ENCODE results near the gene NOS3. TPM values are rescaled to one million over a fixed set of nuclear protein-coding genes. Genes with fewer than 3 reads are reported as not detected.

NOS3 gene
- total RNA-seq, 1 experiment from 2014 or later = 0.71 TPM

DNA sequence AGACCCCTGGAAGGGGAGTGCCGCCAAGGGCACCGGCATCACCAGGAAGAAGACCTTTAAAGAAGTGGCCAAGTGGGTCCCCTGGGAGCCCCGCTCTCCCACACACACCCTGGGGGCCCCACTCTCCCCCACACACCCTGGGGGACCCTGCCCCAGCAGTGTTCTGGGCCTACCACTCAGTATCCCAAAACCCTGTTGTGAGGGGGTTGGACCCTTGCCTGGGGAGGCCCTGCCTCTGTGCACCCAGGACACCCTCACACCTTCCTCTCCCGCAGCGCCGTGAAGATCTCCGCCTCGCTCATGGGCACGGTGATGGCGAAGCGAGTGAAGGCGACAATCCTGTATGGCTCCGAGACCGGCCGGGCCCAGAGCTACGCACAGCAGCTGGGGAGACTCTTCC lies 10.7 kb downstream of the NOS3 start:
- Mint-ChIP-seq H3K27ac (ENCODE audit: unreplicated experiment) (no peak overlapping the region), H3K27me3 (ENCODE audit: unreplicated experiment) (peaks cover 24% of the 10 kb centered on the region), H3K9me3 (ENCODE audit: low read depth, unreplicated experiment) (no peaks in the 10 kb centered on the region), H3K4me3 (ENCODE audit: low read depth, unreplicated experiment) (no peak overlapping the region), H3K4me1 (ENCODE audit: low read depth, unreplicated experiment) (peaks cover 9% of the 10 kb centered on the region), H3K36me3 (ENCODE audit: insufficient read depth, unreplicated experiment) (no peaks in the 10 kb centered on the region)
- no peak for DNase-seq
- intact Hi-C loops (cut with micrococcal nuclease; ENCODE audit: unreplicated experiment) = loop anchor here (10.0 kb wide), 1 partner anchor 227 kb away; no protein-coding TSS in a partner anchor
- TF ChIP-seq, protein P1, sequence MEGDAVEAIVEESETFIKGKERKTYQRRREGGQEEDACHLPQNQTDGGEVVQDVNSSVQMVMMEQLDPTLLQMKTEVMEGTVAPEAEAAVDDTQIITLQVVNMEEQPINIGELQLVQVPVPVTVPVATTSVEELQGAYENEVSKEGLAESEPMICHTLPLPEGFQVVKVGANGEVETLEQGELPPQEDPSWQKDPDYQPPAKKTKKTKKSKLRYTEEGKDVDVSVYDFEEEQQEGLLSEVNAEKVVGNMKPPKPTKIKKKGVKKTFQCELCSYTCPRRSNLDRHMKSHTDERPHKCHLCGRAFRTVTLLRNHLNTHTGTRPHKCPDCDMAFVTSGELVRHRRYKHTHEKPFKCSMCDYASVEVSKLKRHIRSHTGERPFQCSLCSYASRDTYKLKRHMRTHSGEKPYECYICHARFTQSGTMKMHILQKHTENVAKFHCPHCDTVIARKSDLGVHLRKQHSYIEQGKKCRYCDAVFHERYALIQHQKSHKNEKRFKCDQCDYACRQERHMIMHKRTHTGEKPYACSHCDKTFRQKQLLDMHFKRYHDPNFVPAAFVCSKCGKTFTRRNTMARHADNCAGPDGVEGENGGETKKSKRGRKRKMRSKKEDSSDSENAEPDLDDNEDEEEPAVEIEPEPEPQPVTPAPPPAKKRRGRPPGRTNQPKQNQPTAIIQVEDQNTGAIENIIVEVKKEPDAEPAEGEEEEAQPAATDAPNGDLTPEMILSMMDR (IDR thresholded peaks at IDR 0.05; ENCODE audit: unreplicated experiment) = no peak
- BruUV-seq (replicated peaks) = no TSS peak
- CTCF ChIA-PET = no interaction called here

DNA sequence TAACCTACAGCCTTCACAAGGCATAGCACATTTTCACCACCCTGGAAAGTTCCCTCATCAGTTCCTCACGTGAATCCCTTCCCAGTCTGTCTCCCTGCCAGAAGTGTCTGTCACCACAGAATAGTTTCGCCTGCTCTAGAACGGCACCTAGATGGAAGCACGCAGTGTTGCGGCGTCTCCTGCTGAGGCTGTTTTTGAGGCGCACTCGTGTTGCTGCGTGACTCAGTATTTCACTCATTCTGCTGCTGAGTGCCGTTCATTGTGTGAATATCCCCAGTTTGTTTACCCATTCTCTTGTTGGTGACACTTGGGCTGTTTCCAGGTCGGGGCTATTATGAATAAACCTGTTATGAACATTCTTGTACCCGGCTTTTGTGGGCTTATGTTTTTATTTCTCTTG lies 12.8 kb downstream of the NOS3 start:
- intact Hi-C loops (cut with micrococcal nuclease; ENCODE audit: unreplicated experiment) = loop anchor here (10.0 kb wide), 1 partner anchor 229 kb away; no protein-coding TSS in a partner anchor
- peaks cover 19% of the 10 kb centered on the region for H3K27me3 Mint-ChIP-seq (ENCODE audit: unreplicated experiment)
- CTCF ChIA-PET = interaction anchor here (1.4 kb wide), 1 partner anchor 11 kb away, joined by 3 read pairs; no protein-coding TSS in a partner anchor

DNA sequence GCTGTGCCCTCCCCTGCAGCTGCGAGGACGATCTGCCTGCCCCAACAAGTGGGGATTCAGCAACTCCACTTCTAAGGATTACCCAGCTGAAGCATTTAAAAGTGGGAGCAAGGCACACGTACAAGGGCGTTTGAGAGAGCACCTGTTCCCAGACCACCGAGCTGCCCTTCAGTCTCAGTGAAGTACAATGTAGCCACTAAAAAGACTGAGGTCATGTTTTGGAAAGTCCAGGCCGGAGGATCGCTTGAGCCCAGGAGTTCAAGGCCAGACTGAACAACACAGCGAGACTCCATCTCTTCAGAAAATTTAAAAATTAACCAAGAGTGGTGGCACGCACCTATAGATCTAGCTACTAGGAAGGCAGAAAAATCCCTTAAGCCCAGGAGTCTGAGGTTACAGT lies 14.7 kb downstream of the NOS3 start:
- Mint-ChIP-seq H3K27ac (ENCODE audit: unreplicated experiment) (no peak overlapping the region), H3K9me3 (ENCODE audit: low read depth, unreplicated experiment) (no peaks in the 10 kb centered on the region), H3K4me3 (ENCODE audit: low read depth, unreplicated experiment) (no peak overlapping the region), H3K27me3 (ENCODE audit: unreplicated experiment) (peaks cover 13% of the 10 kb centered on the region), H3K36me3 (ENCODE audit: insufficient read depth, unreplicated experiment) (no peaks in the 10 kb centered on the region), H3K4me1 (ENCODE audit: low read depth, unreplicated experiment) (peaks cover 9% of the 10 kb centered on the region)
- BruUV-seq (replicated peaks) = no TSS peak
- TF ChIP-seq, protein P1 (IDR thresholded peaks at IDR 0.05; ENCODE audit: unreplicated experiment) = no peak
- CTCF ChIA-PET = no interaction called here
- no peak for DNase-seq
- intact Hi-C loops (cut with micrococcal nuclease; ENCODE audit: unreplicated experiment) = loop anchor here (10.0 kb wide), 1 partner anchor 231 kb away; no protein-coding TSS in a partner anchor

More for the DNA sequence above, 12.8 kb downstream of the NOS3 start:
- no peaks in the 10 kb centered on the region for H3K36me3 Mint-ChIP-seq (ENCODE audit: insufficient read depth, unreplicated experiment)
- TF ChIP-seq, protein P1 (IDR thresholded peaks at IDR 0.05; ENCODE audit: unreplicated experiment) = no peak
- peak overlapping the region; percentile 47 for H3K27ac Mint-ChIP-seq (ENCODE audit: unreplicated experiment)
- peaks cover 9% of the 10 kb centered on the region for H3K4me1 Mint-ChIP-seq (ENCODE audit: low read depth, unreplicated experiment)
- H3K4me3 Mint-ChIP-seq (ENCODE audit: low read depth, unreplicated experiment) = peak overlapping the region; percentile 39
- no peaks in the 10 kb centered on the region for H3K9me3 Mint-ChIP-seq (ENCODE audit: low read depth, unreplicated experiment)
- no TSS peak for BruUV-seq (replicated peaks)
- peak; percentile 60 for DNase-seq

DNA sequence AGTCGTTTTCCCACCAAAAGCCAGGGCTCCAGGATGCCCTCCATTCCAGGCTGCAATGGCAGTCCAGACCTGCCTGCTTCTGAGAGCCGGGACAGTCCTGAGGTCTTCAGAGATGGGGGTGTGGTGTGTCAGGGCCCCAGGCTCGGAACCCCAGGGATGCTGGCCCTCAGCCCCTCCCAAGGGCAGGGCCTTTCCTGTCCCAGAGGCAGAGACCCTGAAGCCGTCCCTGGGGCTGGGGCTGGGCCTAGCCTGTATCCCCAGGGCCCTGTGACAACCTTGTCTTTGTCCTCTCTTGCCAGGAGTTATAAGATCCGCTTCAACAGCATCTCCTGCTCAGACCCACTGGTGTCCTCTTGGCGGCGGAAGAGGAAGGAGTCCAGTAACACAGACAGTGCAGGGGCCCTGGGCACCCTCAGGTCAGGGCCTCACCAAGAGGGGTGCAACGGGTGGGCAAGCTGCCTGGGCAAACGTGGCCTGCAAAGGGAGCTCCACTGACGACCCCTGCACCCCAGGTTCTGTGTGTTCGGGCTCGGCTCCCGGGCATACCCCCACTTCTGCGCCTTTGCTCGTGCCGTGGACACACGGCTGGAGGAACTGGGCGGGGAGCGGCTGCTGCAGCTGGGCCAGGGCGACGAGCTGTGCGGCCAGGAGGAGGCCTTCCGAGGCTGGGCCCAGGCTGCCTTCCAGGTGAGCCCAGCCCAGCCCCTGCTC lies 15.9 kb downstream of the NOS3 start:
- CTCF ChIA-PET = no interaction called here
- TF ChIP-seq, protein P1 (IDR thresholded peaks at IDR 0.05; ENCODE audit: unreplicated experiment) = no peak
- Mint-ChIP-seq H3K4me1 (ENCODE audit: low read depth, unreplicated experiment) (peaks cover 9% of the 10 kb centered on the region), H3K9me3 (ENCODE audit: low read depth, unreplicated experiment) (no peaks in the 10 kb centered on the region), H3K27me3 (ENCODE audit: unreplicated experiment) (peaks cover 13% of the 10 kb centered on the region), H3K4me3 (ENCODE audit: low read depth, unreplicated experiment) (no peak overlapping the region), H3K27ac (ENCODE audit: unreplicated experiment) (no peak overlapping the region), H3K36me3 (ENCODE audit: insufficient read depth, unreplicated experiment) (no peaks in the 10 kb centered on the region)
- no TSS peak for BruUV-seq (replicated peaks)
- no peak for DNase-seq
- intact Hi-C loops (cut with micrococcal nuclease; ENCODE audit: unreplicated experiment) = loop anchor here (10.0 kb wide), 1 partner anchor 232 kb away; no protein-coding TSS in a partner anchor

Measured in Calu3 (cell line).